Fibroblast of lung (primary cell): Measurements from ENCODE around the gene CES2. TPM values are rescaled to one million over a fixed set of nuclear protein-coding genes. Genes with fewer than 3 reads are reported as not detected.

ENCODE experiments used
- DNase-seq, 2 donors: peaks; one replicate each; pipeline versions ENCODE4 v3.0.0 to v3.0.0-alpha.2; 2010; ENCODE audit warnings: low read depth in 2 of 2
- H2AFZ ChIP-seq: 2 replicates; pipeline ENCODE4 v1.5.1; 2012; ENCODE audit warnings: low read length, control low read depth, inconsistent platforms
- H3K27ac ChIP-seq: 2 replicates; pipeline ENCODE4 v1.5.1; 2011; ENCODE audit warnings: low read length, control low read depth; ENCODE audit not compliant: insufficient read depth
- H3K27me3 ChIP-seq: 2 replicates; pipeline ENCODE4 v1.5.1; 2011; ENCODE audit warnings: mild to moderate bottlenecking, low read length; ENCODE audit not compliant: control insufficient read depth, insufficient read depth
- H3K36me3 ChIP-seq: 2 replicates; pipeline ENCODE4 v1.5.1; 2011; ENCODE audit warnings: low read length; ENCODE audit not compliant: control insufficient read depth, insufficient read depth
- H3K4me1 ChIP-seq: 2 replicates; pipeline ENCODE4 v1.5.1; 2011; ENCODE audit warnings: low read length; ENCODE audit not compliant: control insufficient read depth, insufficient read depth; ENCODE audit errors: extremely low read depth
- H3K4me2 ChIP-seq: 2 replicates; pipeline ENCODE4 v1.5.1; 2011; ENCODE audit warnings: low read length, control low read depth; ENCODE audit not compliant: insufficient read depth; ENCODE audit errors: extremely low read depth
- H3K4me3 ChIP-seq, 4 experiments: fragments of 200-600 bp in 1 of 4; sonication (generic) in 1 of 4; replicated peaks in 1 of 4; 2 replicates each; pipeline ENCODE4 v1.5.1; 2011 to 2016; ENCODE audit warnings: low read length in 4 of 4, low read depth in 3 of 4, mild to moderate bottlenecking in 3 of 4, control low read depth in 2 of 4, inconsistent platforms in 1 of 4, mixed read lengths in 1 of 4; ENCODE audit not compliant: insufficient read depth in 1 of 4; ENCODE audit errors: control extremely low read depth in 1 of 4
- H3K79me2 ChIP-seq: 2 replicates; pipeline ENCODE4 v1.5.1; 2012; ENCODE audit warnings: mild to moderate bottlenecking, low read length, inconsistent platforms; ENCODE audit not compliant: control insufficient read depth, insufficient read depth
- H3K9ac ChIP-seq: 2 replicates; pipeline ENCODE4 v1.5.1; 2011; ENCODE audit warnings: mild to moderate bottlenecking, low read length, control low read depth; ENCODE audit not compliant: insufficient read depth
- H3K9me3 ChIP-seq: 2 replicates; pipeline ENCODE4 v1.5.1; 2012; ENCODE audit warnings: low read depth, low read length; ENCODE audit not compliant: control insufficient read depth, insufficient read depth
- H4K20me1 ChIP-seq: 2 replicates; pipeline ENCODE4 v1.5.1; 2011; ENCODE audit warnings: low read length; ENCODE audit not compliant: control insufficient read depth, insufficient read depth; ENCODE audit errors: extremely low read depth
- CTCF ChIP-seq, 2 donors: IDR thresholded peaks in 1 of 2; conservative IDR thresholded peaks in 1 of 2; 1 replicate in 1 of 2; 2 replicates in 1 of 2; pipeline ENCODE4 v1.5.1; 2011 to 2012; ENCODE audit warnings: low read length in 2 of 2, control low read depth in 1 of 2, inconsistent platforms in 1 of 2, low read depth in 1 of 2, mild to moderate bottlenecking in 1 of 2
- EZH2 ChIP-seq: IDR thresholded peaks from 2 replicates; pipeline ENCODE4 v1.5.1; 2012; ENCODE audit warnings: low read length, control low read depth, mild to moderate bottlenecking; ENCODE audit errors: missing control alignments
- polyA plus RNA-seq, 2 donors: library from polyadenylated mRNA; depleted of rRNA in 1 of 2; stranded (reverse) in 1 of 2; unstranded in 1 of 2; fragments of >200 nt; gene quantifications; 2 replicates each; pipeline ENCODE4 v1.2.1, GENCODE V29; 2011 to 2012; ENCODE audit warnings: missing spikeins in 1 of 2
- total RNA-seq: library from RNA; depleted of rRNA; stranded (reverse); fragments of >200 nt; gene quantifications from 2 replicates; pipeline ENCODE4 v1.2.1, GENCODE V29; 2014

CES2 gene
- total and polyA plus RNA-seq, 2 donors (not counting 1 experiment from before 2014, with no cell fraction given) = 22.9 to 47.6 TPM

- peak within 1 kb of the TSS; percentile 57 for H3K9ac ChIP-seq
- no peaks in the 10 kb centered on the region for H3K9me3 ChIP-seq
- H2AFZ ChIP-seq = no peak within 1 kb of the TSS
- H3K27me3 ChIP-seq = peaks cover 2% of the 10 kb centered on the region
- H3K4me2 ChIP-seq = peak within 1 kb of the TSS; percentile 83
- peak within 1 kb of the TSS; percentile 78 for H3K27ac ChIP-seq
- peaks cover 3% of the 10 kb centered on the region for H3K36me3 ChIP-seq
- DNase-seq = peak; percentile 22 to 29
- peak within 1 kb of the TSS in 3 of 4 experiments; percentile 46 to 67 (median 50) for H3K4me3 ChIP-seq
- peaks cover 36% of the 10 kb centered on the region for H3K4me1 ChIP-seq
- no peaks in the 10 kb centered on the region for H3K79me2 ChIP-seq
- H4K20me1 ChIP-seq = no peaks in the 10 kb centered on the region
- no peak for TF ChIP-seq EZH2
- no peak for TF ChIP-seq CTCF (conservative IDR thresholded peaks at IDR 0.05 in 1 of 2, IDR thresholded peaks at IDR 0.05 in 1 of 2; ENCODE audit: low read depth in 1 of 2, low read length in 2 of 2)
Measured at GRCh38 chr16:66925322-66925840, 9.9 kb upstream of the CES2 start, which contains the start of gene RRAD. RRAD (minus strand) TSS chr16:66925535; CDS start chr16:66925179, 356 bp downstream.

GRCh38 chr16:66926171-66926947 lies 9.0 kb upstream of the CES2 start:
- no peak for TF ChIP-seq EZH2
- no peak for TF ChIP-seq CTCF (conservative IDR thresholded peaks at IDR 0.05 in 1 of 2, IDR thresholded peaks at IDR 0.05 in 1 of 2; ENCODE audit: low read depth in 1 of 2, low read length in 2 of 2)
- Histone ChIP-seq H3K4me3 (no peak overlapping the region), H3K4me1 (peaks cover 36% of the 10 kb centered on the region), H4K20me1 (no peaks in the 10 kb centered on the region), H3K79me2 (no peaks in the 10 kb centered on the region), H3K27ac (peak overlapping the region; percentile 78), H3K9ac (no peak overlapping the region), H3K4me2 (peak overlapping the region; percentile 23), H2AFZ (no peak overlapping the region), H3K36me3 (peaks cover 3% of the 10 kb centered on the region), H3K9me3 (no peaks in the 10 kb centered on the region), H3K27me3 (peaks cover 2% of the 10 kb centered on the region)
- no peak for DNase-seq

GRCh38 chr16:66926961-66927436 lies 8.3 kb upstream of the CES2 start:
- peak overlapping the region; percentile 78 for H3K27ac ChIP-seq
- H4K20me1 ChIP-seq = no peaks in the 10 kb centered on the region
- no peak overlapping the region for H3K4me2 ChIP-seq
- TF ChIP-seq EZH2 (no peak), CTCF (conservative IDR thresholded peaks at IDR 0.05 in 1 of 2, IDR thresholded peaks at IDR 0.05 in 1 of 2; ENCODE audit: low read depth in 1 of 2, low read length in 2 of 2) (no peak)
- peaks cover under 1% of the 10 kb centered on the region for H3K36me3 ChIP-seq
- H3K9me3 ChIP-seq = no peaks in the 10 kb centered on the region
- H3K79me2 ChIP-seq = no peaks in the 10 kb centered on the region
- peaks cover 2% of the 10 kb centered on the region for H3K27me3 ChIP-seq
- no peak overlapping the region for H3K4me3 ChIP-seq
- peak; percentile 62 to 91 for DNase-seq
- no peak overlapping the region for H2AFZ ChIP-seq
- no peak overlapping the region for H3K9ac ChIP-seq
- H3K4me1 ChIP-seq = peaks cover 36% of the 10 kb centered on the region
